PC-3 (cell line): Measurements from ENCODE around the gene DTNB.

Experiments used
- EZH2 ChIP-seq: fragments of 300-600 bp; sonication (generic); IDR thresholded peaks from one replicate; pipeline ENCODE4 v1.6.1; 2017; ENCODE audit warnings: antibody characterized with exemption, mild to moderate bottlenecking, low read length; ENCODE audit not compliant: unreplicated experiment
- EZH2phosphoT487 ChIP-seq: fragments of 300-600 bp; sonication (generic); IDR thresholded peaks from 2 replicates; pipeline ENCODE4 v1.6.1; 2018; ENCODE audit warnings: mild to moderate bottlenecking, antibody characterized with exemption, low read length, borderline replicate concordance
- TF ChIP-seq, protein P1 (sequence below): fragments of 300-600 bp; sonication (generic); conservative IDR thresholded peaks from 2 replicates; pipeline ENCODE4 v1.5.1; 2017; ENCODE audit warnings: antibody characterized with exemption, low read depth, mild to moderate bottlenecking, low read length

GRCh38 chr2:25566094-25566493 is 107.3 kb downstream of the DTNB start:
- TF ChIP-seq, protein P1, sequence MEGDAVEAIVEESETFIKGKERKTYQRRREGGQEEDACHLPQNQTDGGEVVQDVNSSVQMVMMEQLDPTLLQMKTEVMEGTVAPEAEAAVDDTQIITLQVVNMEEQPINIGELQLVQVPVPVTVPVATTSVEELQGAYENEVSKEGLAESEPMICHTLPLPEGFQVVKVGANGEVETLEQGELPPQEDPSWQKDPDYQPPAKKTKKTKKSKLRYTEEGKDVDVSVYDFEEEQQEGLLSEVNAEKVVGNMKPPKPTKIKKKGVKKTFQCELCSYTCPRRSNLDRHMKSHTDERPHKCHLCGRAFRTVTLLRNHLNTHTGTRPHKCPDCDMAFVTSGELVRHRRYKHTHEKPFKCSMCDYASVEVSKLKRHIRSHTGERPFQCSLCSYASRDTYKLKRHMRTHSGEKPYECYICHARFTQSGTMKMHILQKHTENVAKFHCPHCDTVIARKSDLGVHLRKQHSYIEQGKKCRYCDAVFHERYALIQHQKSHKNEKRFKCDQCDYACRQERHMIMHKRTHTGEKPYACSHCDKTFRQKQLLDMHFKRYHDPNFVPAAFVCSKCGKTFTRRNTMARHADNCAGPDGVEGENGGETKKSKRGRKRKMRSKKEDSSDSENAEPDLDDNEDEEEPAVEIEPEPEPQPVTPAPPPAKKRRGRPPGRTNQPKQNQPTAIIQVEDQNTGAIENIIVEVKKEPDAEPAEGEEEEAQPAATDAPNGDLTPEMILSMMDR = no peak
- no peak for TF ChIP-seq EZH2
- TF ChIP-seq EZH2phosphoT487 = no peak
